Gastroesophageal sphincter (tissue), 4 donors: ENCODE results near the gene CCDC178. TPM values are rescaled to one million over a fixed set of nuclear protein-coding genes. Genes with fewer than 3 reads are reported as not detected.

Experiments
- ATAC-seq: fragments of 150-250 bp; one replicate; pipeline ENCODE4 v1.9.1; 2016; ENCODE audit warnings: mild to moderate bottlenecking, moderate library complexity
- H3K27ac ChIP-seq, 4 donors: fragments of 200-600 bp; sonication (generic) in 3 of 4; 1 replicate in 3 of 4; 2 replicates in 1 of 4; pipeline ENCODE4 v1.5.1; 2016 to 2019
- H3K27me3 ChIP-seq: fragments of 200-600 bp; sonication (generic); one replicate; pipeline ENCODE4 v1.5.1; 2019
- H3K36me3 ChIP-seq, 2 donors: fragments of 200-600 bp; sonication (generic); one replicate each; pipeline ENCODE4 v1.5.1; 2019; ENCODE audit warnings: control low read depth in 1 of 2
- H3K4me1 ChIP-seq, 3 donors: fragments of 200-600 bp; sonication (generic); 1 replicate in 2 of 3; 2 replicates in 1 of 3; pipeline ENCODE4 v1.5.1; 2016 to 2019; ENCODE audit warnings: control low read depth in 2 of 3
- H3K4me3 ChIP-seq, 2 donors: fragments of 200-600 bp; sonication (generic); one replicate each; pipeline ENCODE4 v1.5.1; 2019; ENCODE audit warnings: mild to moderate bottlenecking in 1 of 2, moderate library complexity in 1 of 2
- H3K9me3 ChIP-seq, 3 donors: fragments of 200-600 bp; sonication (generic); one replicate each; pipeline ENCODE4 v1.5.1; 2017 to 2019; ENCODE audit warnings: control low read depth in 2 of 3
- EP300 ChIP-seq: sonication (generic); formaldehyde crosslinking; IDR thresholded peaks from one replicate; pipeline ENCODE4 v1.6.1; 2017; ENCODE audit warnings: antibody characterized with exemption, mild to moderate bottlenecking
- POLR2A ChIP-seq, 2 donors: fragments of 450-650 bp; IDR thresholded peaks; one replicate each; pipeline ENCODE4 v1.6.1; 2017; ENCODE audit warnings: antibody characterized with exemption in 2 of 2, mild to moderate bottlenecking in 2 of 2, moderate library complexity in 1 of 2
- POLR2AphosphoS5 ChIP-seq: sonication (generic); formaldehyde crosslinking; IDR thresholded peaks from one replicate; pipeline ENCODE4 v1.6.1; 2017; ENCODE audit warnings: antibody characterized with exemption
- WGBS, 2 donors: methylation state at CpG; one replicate each; pipeline ENCODE4 v1.1.5; 2018; ENCODE audit warnings: low coverage in 1 of 2; 5-methylcytosine and 5-hydroxymethylcytosine counted together
- total RNA-seq, 4 donors: library from RNA; depleted of rRNA; stranded (reverse); fragments of >200 nt; gene quantifications; one replicate each; pipeline ENCODE4 v1.1.0, GENCODE V29; 2016
- TF ChIP-seq, protein P1 (sequence below), 4 experiments: fragments of 200-600 bp in 2 of 4; fragments of 450-650 bp in 2 of 4; sonication (generic) in 1 of 4; IDR thresholded peaks; one replicate each; pipeline ENCODE4 v1.5.1; 2017 to 2019; ENCODE audit warnings: antibody characterized with exemption in 4 of 4, mild to moderate bottlenecking in 2 of 4, moderate library complexity in 2 of 4

The CCDC178 gene
- total RNA-seq, 4 donors from 2014 or later, result 0.27 to 3.3 (median 2.1) TPM; not detected in 1

DNA sequence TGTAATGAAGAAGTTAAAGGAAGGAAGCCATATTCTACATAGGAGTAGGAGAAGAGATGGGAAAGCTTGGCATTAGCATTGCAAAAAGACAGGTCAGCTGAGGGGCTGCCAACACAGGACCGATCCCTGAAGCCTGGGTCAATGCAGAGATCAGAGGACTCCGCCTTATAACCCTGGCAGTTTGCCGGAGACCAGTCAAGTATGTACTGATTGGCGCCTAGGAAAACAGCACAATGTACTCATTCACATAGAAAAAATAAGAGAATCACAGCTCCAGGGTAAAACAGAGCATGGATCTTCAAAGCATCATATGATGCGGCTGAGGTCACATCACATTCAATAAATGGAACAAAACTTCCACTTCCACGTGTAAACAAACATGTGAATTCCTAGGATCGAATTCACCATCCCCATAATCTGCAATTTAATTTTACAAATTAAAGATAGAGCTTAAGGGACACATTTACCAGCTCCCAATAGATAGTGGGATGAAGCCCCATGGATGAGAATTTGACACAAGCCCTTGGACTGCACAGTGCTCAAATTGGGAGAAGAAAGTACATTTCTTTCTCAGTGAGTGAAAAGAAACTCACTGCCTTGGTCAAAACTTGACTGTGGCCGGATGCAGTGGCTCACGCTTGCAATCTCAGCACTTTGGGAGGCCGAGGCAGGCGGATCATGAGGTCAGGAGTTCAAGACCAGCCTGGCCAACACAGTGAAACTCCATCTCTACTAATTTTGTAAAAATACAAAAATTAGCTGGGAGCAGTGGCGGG lies 532.7 kb downstream of the CCDC178 start:
- no peaks in the 10 kb centered on the region for H3K9me3 ChIP-seq
- WGBS, 2 donors, result 82 to 84% methylated on average over 6 to 10 of the region's 12 CpGs
- no peak overlapping the region for H3K4me3 ChIP-seq
- no peak overlapping the region for H3K27ac ChIP-seq
- H3K4me1 ChIP-seq, result no peaks in the 10 kb centered on the region
- TF ChIP-seq, protein P1, sequence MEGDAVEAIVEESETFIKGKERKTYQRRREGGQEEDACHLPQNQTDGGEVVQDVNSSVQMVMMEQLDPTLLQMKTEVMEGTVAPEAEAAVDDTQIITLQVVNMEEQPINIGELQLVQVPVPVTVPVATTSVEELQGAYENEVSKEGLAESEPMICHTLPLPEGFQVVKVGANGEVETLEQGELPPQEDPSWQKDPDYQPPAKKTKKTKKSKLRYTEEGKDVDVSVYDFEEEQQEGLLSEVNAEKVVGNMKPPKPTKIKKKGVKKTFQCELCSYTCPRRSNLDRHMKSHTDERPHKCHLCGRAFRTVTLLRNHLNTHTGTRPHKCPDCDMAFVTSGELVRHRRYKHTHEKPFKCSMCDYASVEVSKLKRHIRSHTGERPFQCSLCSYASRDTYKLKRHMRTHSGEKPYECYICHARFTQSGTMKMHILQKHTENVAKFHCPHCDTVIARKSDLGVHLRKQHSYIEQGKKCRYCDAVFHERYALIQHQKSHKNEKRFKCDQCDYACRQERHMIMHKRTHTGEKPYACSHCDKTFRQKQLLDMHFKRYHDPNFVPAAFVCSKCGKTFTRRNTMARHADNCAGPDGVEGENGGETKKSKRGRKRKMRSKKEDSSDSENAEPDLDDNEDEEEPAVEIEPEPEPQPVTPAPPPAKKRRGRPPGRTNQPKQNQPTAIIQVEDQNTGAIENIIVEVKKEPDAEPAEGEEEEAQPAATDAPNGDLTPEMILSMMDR (IDR thresholded peaks at IDR 0.05), result no peak
- TF ChIP-seq POLR2AphosphoS5 (no peak), POLR2A (IDR thresholded peaks at IDR 0.05) (no peak), EP300 (no peak)
- no peaks in the 10 kb centered on the region for H3K27me3 ChIP-seq
- ATAC-seq, result no peak
- H3K36me3 ChIP-seq, result no peaks in the 10 kb centered on the region

- no peak overlapping the region for H3K27ac ChIP-seq
- ATAC-seq, result no peak
- H3K4me3 ChIP-seq, result no peak overlapping the region
- H3K9me3 ChIP-seq, result no peaks in the 10 kb centered on the region
- no peak for TF ChIP-seq POLR2AphosphoS5
- TF ChIP-seq POLR2A (IDR thresholded peaks at IDR 0.05), result no peak
- TF ChIP-seq EP300, result no peak
- no peaks in the 10 kb centered on the region for H3K4me1 ChIP-seq
- no peaks in the 10 kb centered on the region for H3K27me3 ChIP-seq
- 69 to 86% methylated on average over 3 of the region's 3 CpGs for WGBS, 2 donors
- no peaks in the 10 kb centered on the region for H3K36me3 ChIP-seq
Measured at GRCh38 chr18:32907311-32907585, 533.3 kb downstream of the CCDC178 start.

GRCh38 chr18:32906506-32907310 lies 533.8 kb downstream of the CCDC178 start:
- no peak for ATAC-seq
- Histone ChIP-seq H3K36me3 (no peaks in the 10 kb centered on the region), H3K27me3 (no peaks in the 10 kb centered on the region), H3K9me3 (no peaks in the 10 kb centered on the region), H3K27ac (no peak overlapping the region), H3K4me1 (no peaks in the 10 kb centered on the region), H3K4me3 (no peak overlapping the region)
- TF ChIP-seq, protein P1 (IDR thresholded peaks at IDR 0.05), result no peak
- TF ChIP-seq EP300 (no peak), POLR2AphosphoS5 (no peak), POLR2A (IDR thresholded peaks at IDR 0.05) (no peak)
- 83 to 85% methylated on average over 10 of the region's 10 CpGs for WGBS, 2 donors

DNA sequence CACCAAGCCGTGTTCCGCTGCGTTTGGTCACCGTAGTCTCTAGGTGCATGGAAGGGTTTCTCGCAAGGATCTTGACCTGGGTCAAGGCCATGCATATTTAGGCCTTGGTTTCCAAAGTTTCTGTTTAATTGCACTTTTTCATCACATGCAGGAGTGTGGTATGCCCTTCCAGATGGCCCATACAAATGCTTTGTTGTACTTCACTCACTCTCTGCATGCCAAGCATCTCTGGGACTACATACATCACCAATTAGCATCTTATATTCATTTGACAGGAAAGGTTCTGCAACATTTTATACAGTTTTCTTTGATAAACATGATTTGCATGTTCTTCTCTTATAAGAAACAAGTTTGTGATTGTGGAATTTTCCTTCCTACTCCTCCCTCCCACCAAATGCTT lies 534.9 kb downstream of the CCDC178 start:
- TF ChIP-seq POLR2AphosphoS5 (no peak), EP300 (no peak), POLR2A (IDR thresholded peaks at IDR 0.05) (no peak)
- TF ChIP-seq, protein P1 (IDR thresholded peaks at IDR 0.05), result no peak
- Histone ChIP-seq H3K27me3 (no peaks in the 10 kb centered on the region), H3K27ac (no peak overlapping the region), H3K36me3 (no peaks in the 10 kb centered on the region), H3K9me3 (no peaks in the 10 kb centered on the region), H3K4me3 (no peak overlapping the region), H3K4me1 (no peaks in the 10 kb centered on the region)
- 96 to 97% methylated on average over 5 of the region's 5 CpGs for WGBS, 2 donors
- ATAC-seq, result no peak

- no peak overlapping the region for H3K4me3 ChIP-seq
- H3K27ac ChIP-seq, result no peak overlapping the region
- WGBS, 2 donors, result 74 to 76% methylated on average over 3 of the region's 3 CpGs
- no peaks in the 10 kb centered on the region for H3K27me3 ChIP-seq
- no peaks in the 10 kb centered on the region for H3K4me1 ChIP-seq
- H3K36me3 ChIP-seq, result no peaks in the 10 kb centered on the region
- peaks cover 0 to 5% (median 0%) of the 10 kb centered on the region in 3 donors for H3K9me3 ChIP-seq
- ATAC-seq, result no peak
- TF ChIP-seq EP300 (no peak), POLR2AphosphoS5 (no peak), POLR2A (IDR thresholded peaks at IDR 0.05) (no peak)
- TF ChIP-seq, protein P1 (IDR thresholded peaks at IDR 0.05), result no peak
Measured at GRCh38 chr18:32902568-32903330, 537.8 kb downstream of the CCDC178 start.
